Brain pericyte (primary cell): ENCODE measurements around the gene STMN3.

ENCODE experiments used
- DNase-seq: peaks from one replicate; pipeline ENCODE4 v3.0.0-alpha.2; 2012; ENCODE audit warnings: low read depth, low spot score

Gene STMN3

DNA sequence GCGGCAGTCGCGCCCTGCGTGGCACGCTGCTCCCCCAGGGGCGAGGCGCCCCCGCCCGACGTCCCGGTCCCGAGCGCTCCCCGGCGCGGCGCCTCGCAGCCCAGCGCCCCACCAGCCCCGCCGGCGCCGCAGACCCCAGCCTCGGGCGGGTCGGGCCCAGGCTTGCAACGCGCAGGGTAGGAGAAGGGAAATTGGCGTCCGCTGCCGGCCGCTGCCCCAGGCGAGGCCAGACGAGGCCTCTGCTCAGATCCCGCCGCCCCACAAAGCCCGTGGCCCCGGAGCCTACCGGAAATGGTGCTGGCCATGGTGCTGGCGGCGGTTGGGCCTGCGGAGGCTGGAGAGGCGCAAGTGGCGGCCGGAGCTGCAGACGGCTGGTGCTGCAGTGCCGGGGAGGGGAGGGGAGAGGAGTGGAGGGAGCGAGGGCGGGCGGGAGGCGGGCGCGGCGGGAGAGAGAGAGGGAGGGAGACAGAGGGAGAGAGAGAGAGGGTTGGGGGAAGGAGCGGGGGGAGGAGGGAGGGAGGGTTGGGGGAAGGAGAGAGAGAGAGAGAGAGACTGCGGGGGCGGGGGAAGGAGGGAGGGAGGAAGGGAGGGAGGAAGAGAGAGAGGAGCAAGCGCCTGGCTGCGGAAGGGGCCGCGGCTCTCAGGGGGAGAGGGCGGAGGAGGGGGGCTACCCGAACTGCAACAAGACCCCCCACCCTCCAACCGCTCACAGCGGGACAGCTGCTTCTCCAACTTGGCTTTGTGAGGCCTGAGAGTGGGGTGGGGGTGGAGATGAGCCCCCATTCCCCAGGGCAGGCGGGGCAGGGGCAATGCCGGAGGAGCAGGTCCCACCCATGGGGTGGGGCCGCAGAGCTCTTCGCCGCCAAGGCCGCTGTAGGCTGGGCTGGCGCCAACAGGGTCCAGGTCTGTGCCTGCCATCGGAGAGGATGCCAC is at the start of gene STMN3:
Gene STMN3 (minus strand): TSS at position 384 of the 933 bp plus-strand sequence. CDS start 79 bp downstream, at position 305.
- peak; percentile 60 for DNase-seq

DNA sequence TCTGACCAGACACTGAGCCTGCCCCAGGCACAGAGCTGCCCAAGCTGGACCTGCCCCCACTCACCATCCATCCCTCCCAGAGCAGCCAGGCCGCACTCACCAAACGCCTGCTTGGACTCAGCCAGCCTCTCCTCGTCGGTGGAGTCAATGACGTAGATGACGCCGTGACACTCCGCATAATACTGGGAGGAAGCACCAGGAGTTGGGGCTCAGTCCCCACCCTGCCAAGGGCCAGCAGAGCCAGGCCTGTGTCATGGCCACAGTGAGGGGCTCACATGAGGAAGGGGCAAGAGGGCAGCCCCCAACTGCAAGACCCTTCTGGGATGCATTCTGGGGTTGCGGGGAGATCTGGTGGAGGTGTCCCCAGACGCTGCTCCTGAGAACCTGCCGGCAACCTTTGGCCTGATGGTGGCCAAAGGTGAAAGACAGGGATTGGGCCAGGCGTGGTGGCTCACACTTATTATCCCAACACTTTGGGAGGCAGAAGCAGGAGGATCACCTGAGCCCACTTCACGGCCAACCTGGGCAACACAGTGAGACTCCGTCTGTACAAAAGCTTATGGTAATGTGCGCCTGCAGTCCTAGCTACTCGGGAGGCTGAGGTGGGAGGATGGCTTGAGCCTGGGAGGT is 48.9 kb upstream of the STMN3 start:
- no peak for DNase-seq

GRCh38 chr20:63701329-63702035 is 48.3 kb upstream of the STMN3 start:
- no peak for DNase-seq

DNA sequence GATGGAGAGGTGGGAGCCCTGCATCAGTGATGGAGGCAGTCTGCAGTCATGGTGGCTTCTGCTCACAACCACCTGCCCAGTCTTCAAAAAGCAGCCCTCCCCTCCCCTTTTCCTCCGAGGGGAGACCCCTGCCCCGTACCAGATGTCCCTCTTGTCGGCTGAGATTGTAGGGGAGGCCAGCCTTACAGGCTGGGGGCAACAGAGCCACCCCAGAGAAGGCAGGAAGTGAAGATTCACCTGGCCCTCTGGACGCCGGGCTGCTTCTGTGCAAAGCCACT is 47.8 kb upstream of the STMN3 start:
- DNase-seq = no peak

- no peak for DNase-seq
Measured at GRCh38 chr20:63700199-63701050, 47.2 kb upstream of the STMN3 start.

DNA sequence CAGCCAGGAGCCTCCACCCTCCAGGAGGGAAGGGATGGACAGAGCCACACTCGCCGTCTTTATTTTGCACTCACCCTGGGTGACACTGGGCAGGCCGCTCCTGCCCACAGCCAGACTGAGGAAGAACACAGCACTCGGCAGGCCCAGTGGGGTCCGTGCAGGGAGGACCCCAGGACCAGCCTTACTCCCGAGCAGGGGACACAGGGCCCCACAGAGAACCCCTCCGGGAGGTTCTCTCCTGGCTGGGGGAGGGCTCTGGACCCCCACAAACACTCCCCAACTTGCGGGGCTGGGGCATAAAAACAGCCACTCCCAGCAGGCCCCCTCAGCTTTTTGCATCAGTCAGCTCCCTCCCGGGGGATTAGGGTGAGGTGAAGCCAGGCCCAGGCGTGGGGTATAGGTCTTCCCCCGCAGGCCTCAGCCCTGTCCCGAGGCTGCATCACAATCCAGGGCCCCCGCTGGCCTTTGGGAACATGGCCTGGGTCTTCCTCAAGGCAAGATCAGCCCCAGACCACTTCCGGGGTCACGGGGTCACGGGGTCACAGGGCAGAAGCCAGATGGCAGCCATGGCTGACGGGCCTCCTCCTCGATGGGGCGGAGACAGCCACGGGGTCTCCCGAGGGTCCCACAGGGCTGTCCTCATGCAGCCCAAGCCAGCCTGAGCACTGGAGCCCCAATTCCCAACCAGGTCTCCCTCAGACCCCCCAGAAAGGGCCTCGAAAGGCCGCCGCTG is 46.4 kb upstream of the STMN3 start:
- no peak for DNase-seq

- DNase-seq = peak; percentile 71
Measured at GRCh38 chr20:63698739-63699465, 45.7 kb upstream of the STMN3 start.

- DNase-seq = no peak
Measured at GRCh38 chr20:63697868-63698545, 44.8 kb upstream of the STMN3 start.

DNA sequence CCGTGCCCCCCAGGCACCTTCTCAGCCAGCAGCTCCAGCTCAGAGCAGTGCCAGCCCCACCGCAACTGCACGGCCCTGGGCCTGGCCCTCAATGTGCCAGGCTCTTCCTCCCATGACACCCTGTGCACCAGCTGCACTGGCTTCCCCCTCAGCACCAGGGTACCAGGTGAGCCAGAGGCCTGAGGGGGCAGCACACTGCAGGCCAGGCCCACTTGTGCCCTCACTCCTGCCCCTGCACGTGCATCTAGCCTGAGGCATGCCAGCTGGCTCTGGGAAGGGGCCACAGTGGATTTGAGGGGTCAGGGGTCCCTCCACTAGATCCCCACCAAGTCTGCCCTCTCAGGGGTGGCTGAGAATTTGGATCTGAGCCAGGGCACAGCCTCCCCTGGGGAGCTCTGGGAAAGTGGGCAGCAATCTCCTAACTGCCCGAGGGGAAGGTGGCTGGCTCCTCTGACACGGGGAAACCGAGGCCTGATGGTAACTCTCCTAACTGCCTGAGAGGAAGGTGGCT is 44.2 kb upstream of the STMN3 start:
- DNase-seq = no peak

DNA sequence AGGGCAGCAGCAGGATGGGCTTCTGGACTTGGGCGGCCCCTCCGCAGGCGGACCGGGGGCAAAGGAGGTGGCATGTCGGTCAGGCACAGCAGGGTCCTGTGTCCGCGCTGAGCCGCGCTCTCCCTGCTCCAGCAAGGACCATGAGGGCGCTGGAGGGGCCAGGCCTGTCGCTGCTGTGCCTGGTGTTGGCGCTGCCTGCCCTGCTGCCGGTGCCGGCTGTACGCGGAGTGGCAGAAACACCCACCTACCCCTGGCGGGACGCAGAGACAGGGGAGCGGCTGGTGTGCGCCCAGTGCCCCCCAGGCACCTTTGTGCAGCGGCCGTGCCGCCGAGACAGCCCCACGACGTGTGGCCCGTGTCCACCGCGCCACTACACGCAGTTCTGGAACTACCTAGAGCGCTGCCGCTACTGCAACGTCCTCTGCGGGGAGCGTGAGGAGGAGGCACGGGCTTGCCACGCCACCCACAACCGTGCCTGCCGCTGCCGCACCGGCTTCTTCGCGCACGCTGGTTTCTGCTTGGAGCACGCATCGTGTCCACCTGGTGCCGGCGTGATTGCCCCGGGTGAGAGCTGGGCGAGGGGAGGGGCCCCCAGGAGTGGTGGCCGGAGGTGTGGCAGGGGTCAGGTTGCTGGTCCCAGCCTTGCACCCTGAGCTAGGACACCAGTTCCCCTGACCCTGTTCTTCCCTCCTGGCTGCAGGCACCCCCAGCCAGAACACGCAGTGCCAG is 43.6 kb upstream of the STMN3 start, which contains the start of gene TNFRSF6B:
Gene TNFRSF6B (plus strand): TSS at position 25 of the 729 bp plus-strand sequence. CDS start 116 bp downstream, at position 141.
- DNase-seq = no peak

DNA sequence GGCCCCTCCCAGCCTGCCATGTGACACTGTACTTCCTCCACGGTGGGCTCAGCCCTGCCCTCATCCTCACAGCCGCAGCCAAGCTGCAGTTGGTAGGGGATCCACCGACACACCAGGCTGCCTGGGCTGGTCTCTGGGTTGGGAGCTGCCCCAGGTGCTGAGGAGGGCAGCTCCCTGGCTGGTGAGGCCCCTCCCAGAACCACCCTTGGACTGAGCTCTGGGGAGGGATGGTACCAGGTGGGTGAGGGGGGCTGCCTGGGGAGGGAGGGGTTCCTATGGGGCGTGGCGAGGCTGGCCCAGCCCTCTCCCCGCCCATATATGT is 43.0 kb upstream of the STMN3 start:
- no peak for DNase-seq

- DNase-seq = no peak
Measured at GRCh38 chr20:63695424-63696305, 42.4 kb upstream of the STMN3 start.

DNA sequence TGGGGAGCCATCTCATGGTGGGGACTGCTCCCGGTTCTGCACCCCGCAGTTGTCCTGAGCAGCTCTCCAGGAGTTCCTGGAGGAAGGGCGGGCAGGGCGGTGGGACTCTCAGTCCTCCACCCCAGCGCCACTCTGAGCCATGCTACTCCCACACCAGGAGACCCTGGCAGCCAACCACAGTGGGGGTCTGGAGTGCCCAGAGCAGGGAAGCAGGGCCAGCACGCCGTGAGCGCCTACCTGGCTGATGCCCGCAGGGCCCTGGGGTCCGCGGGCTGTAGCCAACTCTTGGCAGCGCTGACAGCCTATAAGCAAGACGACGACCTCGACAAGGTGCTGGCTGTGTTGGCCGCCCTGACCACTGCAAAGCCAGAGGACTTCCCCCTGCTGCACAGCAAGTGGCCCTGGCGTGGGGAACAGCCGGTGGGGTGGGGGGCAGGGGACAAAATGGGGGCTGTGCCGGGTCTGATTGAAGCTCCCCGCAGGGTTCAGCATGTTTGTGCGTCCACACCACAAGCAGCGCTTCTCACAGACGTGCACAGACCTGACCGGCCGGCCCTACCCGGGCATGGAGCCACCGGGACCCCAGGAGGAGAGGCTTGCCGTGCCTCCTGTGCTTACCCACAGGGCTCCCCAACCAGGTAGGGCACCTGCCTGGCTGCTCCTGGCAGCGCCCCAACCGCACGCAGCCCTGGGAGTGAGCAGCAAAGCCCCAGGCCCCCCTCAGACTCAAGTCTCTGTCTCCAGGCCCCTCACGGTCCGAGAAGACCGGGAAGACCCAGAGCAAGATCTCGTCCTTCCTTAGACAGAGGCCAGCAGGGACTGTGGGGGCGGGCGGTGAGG is 41.6 kb upstream of the STMN3 start:
- no peak for DNase-seq

- no peak for DNase-seq
Measured at GRCh38 chr20:63693733-63694583, 40.7 kb upstream of the STMN3 start.

- no peak for DNase-seq
Measured at GRCh38 chr20:63693083-63693732, 40.0 kb upstream of the STMN3 start.
